ENCODE data around the gene NVL. TPM values are rescaled to one million over a fixed set of nuclear protein-coding genes. Genes with fewer than 3 reads are reported as not detected.

NVL gene
- total and polyA plus RNA-seq, 2 of the 8 experiments (the other 6 are each of a cell fraction or from before 2014, with no cell fraction given) = 22.7 to 45.8 TPM

DNA sequence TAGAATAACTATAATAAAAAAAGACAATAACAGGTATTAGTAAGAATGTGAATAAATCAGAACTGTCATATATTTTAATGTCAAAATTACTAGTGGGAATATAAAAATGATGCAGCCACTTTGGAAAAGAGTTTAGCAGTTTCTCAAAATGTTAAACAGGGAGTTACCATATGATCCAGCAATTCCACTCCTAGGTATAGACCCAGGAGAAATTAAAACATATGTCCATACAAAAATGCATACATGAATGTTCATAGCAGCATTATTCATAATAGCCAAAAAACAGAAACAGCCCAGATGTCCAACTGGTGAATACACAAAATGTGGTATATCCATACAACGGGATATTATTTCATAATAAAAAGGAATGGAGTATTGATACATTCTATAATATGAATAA is 71.6 kb downstream of the NVL start (continued):
- TF ChIP-seq, protein P1, sequence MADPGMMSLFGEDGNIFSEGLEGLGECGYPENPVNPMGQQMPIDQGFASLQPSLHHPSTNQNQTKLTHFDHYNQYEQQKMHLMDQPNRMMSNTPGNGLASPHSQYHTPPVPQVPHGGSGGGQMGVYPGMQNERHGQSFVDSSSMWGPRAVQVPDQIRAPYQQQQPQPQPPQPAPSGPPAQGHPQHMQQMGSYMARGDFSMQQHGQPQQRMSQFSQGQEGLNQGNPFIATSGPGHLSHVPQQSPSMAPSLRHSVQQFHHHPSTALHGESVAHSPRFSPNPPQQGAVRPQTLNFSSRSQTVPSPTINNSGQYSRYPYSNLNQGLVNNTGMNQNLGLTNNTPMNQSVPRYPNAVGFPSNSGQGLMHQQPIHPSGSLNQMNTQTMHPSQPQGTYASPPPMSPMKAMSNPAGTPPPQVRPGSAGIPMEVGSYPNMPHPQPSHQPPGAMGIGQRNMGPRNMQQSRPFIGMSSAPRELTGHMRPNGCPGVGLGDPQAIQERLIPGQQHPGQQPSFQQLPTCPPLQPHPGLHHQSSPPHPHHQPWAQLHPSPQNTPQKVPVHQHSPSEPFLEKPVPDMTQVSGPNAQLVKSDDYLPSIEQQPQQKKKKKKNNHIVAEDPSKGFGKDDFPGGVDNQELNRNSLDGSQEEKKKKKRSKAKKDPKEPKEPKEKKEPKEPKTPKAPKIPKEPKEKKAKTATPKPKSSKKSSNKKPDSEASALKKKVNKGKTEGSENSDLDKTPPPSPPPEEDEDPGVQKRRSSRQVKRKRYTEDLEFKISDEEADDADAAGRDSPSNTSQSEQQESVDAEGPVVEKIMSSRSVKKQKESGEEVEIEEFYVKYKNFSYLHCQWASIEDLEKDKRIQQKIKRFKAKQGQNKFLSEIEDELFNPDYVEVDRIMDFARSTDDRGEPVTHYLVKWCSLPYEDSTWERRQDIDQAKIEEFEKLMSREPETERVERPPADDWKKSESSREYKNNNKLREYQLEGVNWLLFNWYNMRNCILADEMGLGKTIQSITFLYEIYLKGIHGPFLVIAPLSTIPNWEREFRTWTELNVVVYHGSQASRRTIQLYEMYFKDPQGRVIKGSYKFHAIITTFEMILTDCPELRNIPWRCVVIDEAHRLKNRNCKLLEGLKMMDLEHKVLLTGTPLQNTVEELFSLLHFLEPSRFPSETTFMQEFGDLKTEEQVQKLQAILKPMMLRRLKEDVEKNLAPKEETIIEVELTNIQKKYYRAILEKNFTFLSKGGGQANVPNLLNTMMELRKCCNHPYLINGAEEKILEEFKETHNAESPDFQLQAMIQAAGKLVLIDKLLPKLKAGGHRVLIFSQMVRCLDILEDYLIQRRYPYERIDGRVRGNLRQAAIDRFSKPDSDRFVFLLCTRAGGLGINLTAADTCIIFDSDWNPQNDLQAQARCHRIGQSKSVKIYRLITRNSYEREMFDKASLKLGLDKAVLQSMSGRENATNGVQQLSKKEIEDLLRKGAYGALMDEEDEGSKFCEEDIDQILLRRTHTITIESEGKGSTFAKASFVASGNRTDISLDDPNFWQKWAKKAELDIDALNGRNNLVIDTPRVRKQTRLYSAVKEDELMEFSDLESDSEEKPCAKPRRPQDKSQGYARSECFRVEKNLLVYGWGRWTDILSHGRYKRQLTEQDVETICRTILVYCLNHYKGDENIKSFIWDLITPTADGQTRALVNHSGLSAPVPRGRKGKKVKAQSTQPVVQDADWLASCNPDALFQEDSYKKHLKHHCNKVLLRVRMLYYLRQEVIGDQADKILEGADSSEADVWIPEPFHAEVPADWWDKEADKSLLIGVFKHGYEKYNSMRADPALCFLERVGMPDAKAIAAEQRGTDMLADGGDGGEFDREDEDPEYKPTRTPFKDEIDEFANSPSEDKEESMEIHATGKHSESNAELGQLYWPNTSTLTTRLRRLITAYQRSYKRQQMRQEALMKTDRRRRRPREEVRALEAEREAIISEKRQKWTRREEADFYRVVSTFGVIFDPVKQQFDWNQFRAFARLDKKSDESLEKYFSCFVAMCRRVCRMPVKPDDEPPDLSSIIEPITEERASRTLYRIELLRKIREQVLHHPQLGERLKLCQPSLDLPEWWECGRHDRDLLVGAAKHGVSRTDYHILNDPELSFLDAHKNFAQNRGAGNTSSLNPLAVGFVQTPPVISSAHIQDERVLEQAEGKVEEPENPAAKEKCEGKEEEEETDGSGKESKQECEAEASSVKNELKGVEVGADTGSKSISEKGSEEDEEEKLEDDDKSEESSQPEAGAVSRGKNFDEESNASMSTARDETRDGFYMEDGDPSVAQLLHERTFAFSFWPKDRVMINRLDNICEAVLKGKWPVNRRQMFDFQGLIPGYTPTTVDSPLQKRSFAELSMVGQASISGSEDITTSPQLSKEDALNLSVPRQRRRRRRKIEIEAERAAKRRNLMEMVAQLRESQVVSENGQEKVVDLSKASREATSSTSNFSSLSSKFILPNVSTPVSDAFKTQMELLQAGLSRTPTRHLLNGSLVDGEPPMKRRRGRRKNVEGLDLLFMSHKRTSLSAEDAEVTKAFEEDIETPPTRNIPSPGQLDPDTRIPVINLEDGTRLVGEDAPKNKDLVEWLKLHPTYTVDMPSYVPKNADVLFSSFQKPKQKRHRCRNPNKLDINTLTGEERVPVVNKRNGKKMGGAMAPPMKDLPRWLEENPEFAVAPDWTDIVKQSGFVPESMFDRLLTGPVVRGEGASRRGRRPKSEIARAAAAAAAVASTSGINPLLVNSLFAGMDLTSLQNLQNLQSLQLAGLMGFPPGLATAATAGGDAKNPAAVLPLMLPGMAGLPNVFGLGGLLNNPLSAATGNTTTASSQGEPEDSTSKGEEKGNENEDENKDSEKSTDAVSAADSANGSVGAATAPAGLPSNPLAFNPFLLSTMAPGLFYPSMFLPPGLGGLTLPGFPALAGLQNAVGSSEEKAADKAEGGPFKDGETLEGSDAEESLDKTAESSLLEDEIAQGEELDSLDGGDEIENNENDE (IDR thresholded peaks at IDR 0.05; ENCODE audit: insufficient replicate concordance, low read length) = no peak
- TF ChIP-seq EP300 (IDR thresholded peaks at IDR 0.05; ENCODE audit: borderline replicate concordance in 1 of 2, low read depth in 2 of 2, low read length in 2 of 2) (no peak), CBX5 (IDR thresholded peaks at IDR 0.05; ENCODE audit: low read depth, low read length) (no peak), SRF (IDR thresholded peaks at IDR 0.05; ENCODE audit: low read depth, low read length) (no peak), SAP30 (IDR thresholded peaks at IDR 0.05; ENCODE audit: insufficient read depth, insufficient replicate concordance, low read length) (no peak), GABPA (IDR thresholded peaks at IDR 0.05; ENCODE audit: borderline replicate concordance, insufficient read depth, low read length) (no peak), CHD1 (IDR thresholded peaks at IDR 0.05; ENCODE audit: low read depth, low read length) (no peak), SP2 (IDR thresholded peaks at IDR 0.05; ENCODE audit: low read length) (no peak), MAFK (IDR thresholded peaks at IDR 0.05; ENCODE audit: low read depth, low read length) (no peak), JUN (IDR thresholded peaks at IDR 0.05; ENCODE audit: low read depth, low read length) (no peak)
- TF ChIP-seq, protein P2, sequence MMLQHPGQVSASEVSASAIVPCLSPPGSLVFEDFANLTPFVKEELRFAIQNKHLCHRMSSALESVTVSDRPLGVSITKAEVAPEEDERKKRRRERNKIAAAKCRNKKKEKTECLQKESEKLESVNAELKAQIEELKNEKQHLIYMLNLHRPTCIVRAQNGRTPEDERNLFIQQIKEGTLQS (IDR thresholded peaks at IDR 0.05; ENCODE audit: insufficient read depth, low read depth, low read length) = no peak

All from H1 (cell line).